Ascending aorta (tissue), 2 donors: Measurements from ENCODE around the gene FBXL17. TPM values are rescaled to one million over a fixed set of nuclear protein-coding genes. Genes with fewer than 3 reads are reported as not detected.

Source experiments
- DNase-seq, 2 donors: peaks; one replicate each; pipeline ENCODE4 v3.0.0-alpha.2; 2019; ENCODE audit warnings: low spot score in 2 of 2
- H3K27ac ChIP-seq, 2 donors: fragments of 200-600 bp; sonication (generic); one replicate each; pipeline ENCODE4 v1.5.1; 2016 to 2017; ENCODE audit warnings: mild to moderate bottlenecking in 1 of 2
- H3K27me3 ChIP-seq: fragments of 200-600 bp; sonication (generic); one replicate; pipeline ENCODE4 v1.5.1; 2017
- H3K36me3 ChIP-seq, 2 donors: fragments of 200-600 bp; sonication (generic); one replicate each; pipeline ENCODE4 v1.5.1; 2016
- H3K4me1 ChIP-seq, 2 donors: fragments of 200-600 bp; sonication (generic); one replicate each; pipeline ENCODE4 v1.5.1; 2016 to 2017; ENCODE audit warnings: mild to moderate bottlenecking in 1 of 2
- H3K4me3 ChIP-seq, 2 donors: fragments of 200-600 bp; sonication (generic); one replicate each; pipeline ENCODE4 v1.5.1; 2016 to 2017; ENCODE audit warnings: mild to moderate bottlenecking in 1 of 2
- H3K9me3 ChIP-seq, 2 donors: fragments of 200-600 bp; sonication (generic); one replicate each; pipeline ENCODE4 v1.5.1; 2016
- intact Hi-C: fragments of 100-400 bp; cut with DNase I; formaldehyde crosslinking; loops from one replicate; pipeline ENCODE4 v1.15.1; 2023
- total RNA-seq: library from RNA; depleted of rRNA; stranded (reverse); fragments of >200 nt; gene quantifications from one replicate; pipeline ENCODE4 v1.1.0, GENCODE V29; 2016
- TF ChIP-seq, protein P1 (sequence below), 3 experiments: fragments of 200-600 bp in 2 of 3; fragments of 450-650 bp in 1 of 3; sonication (generic) in 2 of 3; IDR thresholded peaks; one replicate each; pipeline ENCODE4 v1.5.1; 2016 to 2019; ENCODE audit warnings: antibody characterized with exemption in 3 of 3, mild to moderate bottlenecking in 1 of 3, moderate library complexity in 1 of 3

The FBXL17 gene
- total RNA-seq, 1 donor from 2014 or later: 13.6 TPM

DNA sequence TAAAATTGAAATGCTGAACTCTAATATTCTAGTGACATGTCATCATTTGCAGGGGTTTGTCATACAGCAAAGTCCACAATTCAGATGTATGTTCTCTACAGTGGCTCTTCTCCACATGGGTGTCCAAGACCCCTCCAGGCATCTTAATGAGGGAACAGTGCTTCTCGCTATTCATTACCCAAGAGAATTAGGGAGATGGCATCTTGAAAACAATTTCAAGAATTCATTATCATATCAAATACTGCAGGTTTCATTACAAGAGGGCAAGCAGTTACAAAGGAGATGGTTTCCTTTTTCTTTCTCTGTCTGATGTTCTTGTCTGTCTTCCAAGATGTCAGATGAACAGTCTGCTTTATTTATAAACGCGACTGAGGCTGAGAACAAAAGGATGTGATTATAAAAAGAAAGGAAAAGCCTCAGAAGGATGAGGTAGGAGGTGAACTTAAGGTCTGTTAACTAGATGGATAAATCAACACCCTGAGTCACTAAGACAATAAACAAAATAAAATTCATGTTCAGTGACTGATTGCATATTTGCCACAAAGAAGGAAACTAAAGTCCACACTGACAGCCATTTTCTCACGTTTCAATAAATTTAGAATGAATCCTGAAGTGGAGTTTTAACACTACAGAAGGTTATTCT lies 384.4 kb downstream of the FBXL17 start:
- H3K27me3 ChIP-seq: no peaks in the 10 kb centered on the region
- no peaks in the 10 kb centered on the region for H3K9me3 ChIP-seq
- intact Hi-C loops: no loop called here
- H3K4me3 ChIP-seq: no peak overlapping the region
- TF ChIP-seq, protein P1, sequence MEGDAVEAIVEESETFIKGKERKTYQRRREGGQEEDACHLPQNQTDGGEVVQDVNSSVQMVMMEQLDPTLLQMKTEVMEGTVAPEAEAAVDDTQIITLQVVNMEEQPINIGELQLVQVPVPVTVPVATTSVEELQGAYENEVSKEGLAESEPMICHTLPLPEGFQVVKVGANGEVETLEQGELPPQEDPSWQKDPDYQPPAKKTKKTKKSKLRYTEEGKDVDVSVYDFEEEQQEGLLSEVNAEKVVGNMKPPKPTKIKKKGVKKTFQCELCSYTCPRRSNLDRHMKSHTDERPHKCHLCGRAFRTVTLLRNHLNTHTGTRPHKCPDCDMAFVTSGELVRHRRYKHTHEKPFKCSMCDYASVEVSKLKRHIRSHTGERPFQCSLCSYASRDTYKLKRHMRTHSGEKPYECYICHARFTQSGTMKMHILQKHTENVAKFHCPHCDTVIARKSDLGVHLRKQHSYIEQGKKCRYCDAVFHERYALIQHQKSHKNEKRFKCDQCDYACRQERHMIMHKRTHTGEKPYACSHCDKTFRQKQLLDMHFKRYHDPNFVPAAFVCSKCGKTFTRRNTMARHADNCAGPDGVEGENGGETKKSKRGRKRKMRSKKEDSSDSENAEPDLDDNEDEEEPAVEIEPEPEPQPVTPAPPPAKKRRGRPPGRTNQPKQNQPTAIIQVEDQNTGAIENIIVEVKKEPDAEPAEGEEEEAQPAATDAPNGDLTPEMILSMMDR (IDR thresholded peaks at IDR 0.05): no peak
- no peaks in the 10 kb centered on the region for H3K4me1 ChIP-seq
- H3K36me3 ChIP-seq: no peaks in the 10 kb centered on the region
- DNase-seq: no peak
- H3K27ac ChIP-seq: no peak overlapping the region

DNA sequence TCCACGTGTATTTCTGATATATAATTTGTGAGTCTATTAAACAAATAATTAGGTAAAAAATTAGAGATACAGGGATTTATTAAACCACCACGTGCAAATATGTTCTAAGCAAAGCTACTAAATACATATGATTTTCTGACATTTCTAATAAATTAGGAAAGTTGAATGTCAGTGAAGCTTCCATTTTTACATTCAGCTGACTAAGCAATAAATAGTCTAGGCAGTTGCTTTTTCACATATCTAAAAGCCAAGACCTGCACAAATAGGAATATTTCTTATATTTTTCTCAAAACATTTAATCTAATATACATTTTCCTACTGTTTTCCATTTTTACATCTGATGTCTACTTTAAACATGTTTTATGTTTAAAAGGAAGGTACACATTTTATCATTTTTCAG lies 388.6 kb downstream of the FBXL17 start:
- no peaks in the 10 kb centered on the region for H3K9me3 ChIP-seq

DNA sequence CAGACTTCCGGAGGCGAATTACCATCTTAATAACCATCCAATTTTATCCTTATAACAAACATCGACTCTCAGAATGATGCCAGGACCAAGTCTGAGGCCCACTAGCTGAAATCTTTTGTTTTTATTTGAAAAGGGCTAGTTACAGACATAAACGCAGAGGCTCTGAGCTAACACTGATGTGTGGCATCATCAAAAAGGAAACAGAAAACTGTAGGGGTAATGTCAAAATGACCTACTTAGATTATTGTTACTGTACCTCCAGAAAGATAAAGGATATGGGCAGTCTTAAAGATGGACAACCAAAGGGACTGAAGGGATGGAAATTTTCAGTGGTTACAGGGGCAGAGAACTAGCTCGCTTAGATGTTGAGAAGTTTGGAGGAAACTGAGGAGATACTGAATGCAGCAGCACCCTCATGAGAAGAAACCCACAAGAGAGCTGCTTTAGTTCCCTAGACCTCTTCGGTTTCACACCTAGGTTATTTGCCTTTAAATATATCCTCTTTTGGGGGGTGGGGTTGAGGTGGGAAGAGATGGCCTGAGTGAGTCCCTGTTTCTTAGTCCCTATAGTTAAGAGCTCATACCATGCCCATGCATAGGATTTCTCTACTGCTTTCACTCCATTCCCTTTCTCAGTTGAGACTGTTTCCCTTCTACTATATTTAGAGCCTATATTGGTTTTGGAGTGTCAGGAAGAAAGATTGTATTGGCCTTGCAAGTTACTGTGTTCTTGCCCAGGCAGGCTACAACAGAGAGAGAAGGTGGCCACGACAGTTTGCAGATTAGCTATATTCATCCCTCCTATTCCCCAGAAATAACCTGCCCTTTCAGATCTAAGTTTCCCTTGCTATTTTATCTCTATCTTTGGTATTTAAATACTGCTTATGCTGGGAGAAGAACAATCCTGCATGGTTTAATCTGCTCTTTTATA lies 390.8 kb downstream of the FBXL17 start:
- no peak for DNase-seq
- H3K27ac ChIP-seq: no peak overlapping the region
- H3K4me1 ChIP-seq: no peaks in the 10 kb centered on the region
- TF ChIP-seq, protein P1 (IDR thresholded peaks at IDR 0.05): no peak
- no peaks in the 10 kb centered on the region for H3K27me3 ChIP-seq
- H3K36me3 ChIP-seq: no peaks in the 10 kb centered on the region
- intact Hi-C loops: no loop called here
- no peaks in the 10 kb centered on the region for H3K9me3 ChIP-seq
- no peak overlapping the region for H3K4me3 ChIP-seq

More for the DNA sequence above, 388.6 kb downstream of the FBXL17 start:
- H3K4me1 ChIP-seq: no peaks in the 10 kb centered on the region
- no peak for DNase-seq
- no peaks in the 10 kb centered on the region for H3K27me3 ChIP-seq
- no peaks in the 10 kb centered on the region for H3K36me3 ChIP-seq
- intact Hi-C loops: no loop called here
- TF ChIP-seq, protein P1 (IDR thresholded peaks at IDR 0.05): no peak
- no peak overlapping the region for H3K4me3 ChIP-seq
- H3K27ac ChIP-seq: no peak overlapping the region

DNA sequence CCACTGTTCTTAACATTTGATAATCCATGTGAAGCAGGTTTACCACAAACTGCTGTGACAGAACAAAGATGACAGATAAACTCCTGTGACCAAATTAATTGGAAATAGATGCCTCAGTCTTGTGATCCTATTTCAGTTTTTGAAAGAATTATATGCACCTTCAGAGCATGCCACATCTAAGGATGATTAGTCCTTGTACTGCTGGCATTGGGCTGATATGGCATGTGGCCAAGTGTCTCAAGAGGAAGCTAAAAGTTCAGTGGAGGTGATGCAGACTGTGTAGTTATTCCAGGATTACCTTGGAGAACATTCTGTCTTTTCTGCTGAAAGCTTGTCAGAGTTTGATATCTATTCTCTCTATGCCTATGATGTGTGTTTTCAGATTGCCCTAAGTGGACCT lies 396.8 kb downstream of the FBXL17 start:
- H3K4me3 ChIP-seq: no peak overlapping the region
- no peak for DNase-seq
- no peaks in the 10 kb centered on the region for H3K27me3 ChIP-seq
- H3K4me1 ChIP-seq: no peaks in the 10 kb centered on the region
- H3K9me3 ChIP-seq: no peaks in the 10 kb centered on the region
- TF ChIP-seq, protein P1 (IDR thresholded peaks at IDR 0.05): no peak
- intact Hi-C loops: no loop called here
- H3K36me3 ChIP-seq: no peaks in the 10 kb centered on the region
- H3K27ac ChIP-seq: no peak overlapping the region

DNA sequence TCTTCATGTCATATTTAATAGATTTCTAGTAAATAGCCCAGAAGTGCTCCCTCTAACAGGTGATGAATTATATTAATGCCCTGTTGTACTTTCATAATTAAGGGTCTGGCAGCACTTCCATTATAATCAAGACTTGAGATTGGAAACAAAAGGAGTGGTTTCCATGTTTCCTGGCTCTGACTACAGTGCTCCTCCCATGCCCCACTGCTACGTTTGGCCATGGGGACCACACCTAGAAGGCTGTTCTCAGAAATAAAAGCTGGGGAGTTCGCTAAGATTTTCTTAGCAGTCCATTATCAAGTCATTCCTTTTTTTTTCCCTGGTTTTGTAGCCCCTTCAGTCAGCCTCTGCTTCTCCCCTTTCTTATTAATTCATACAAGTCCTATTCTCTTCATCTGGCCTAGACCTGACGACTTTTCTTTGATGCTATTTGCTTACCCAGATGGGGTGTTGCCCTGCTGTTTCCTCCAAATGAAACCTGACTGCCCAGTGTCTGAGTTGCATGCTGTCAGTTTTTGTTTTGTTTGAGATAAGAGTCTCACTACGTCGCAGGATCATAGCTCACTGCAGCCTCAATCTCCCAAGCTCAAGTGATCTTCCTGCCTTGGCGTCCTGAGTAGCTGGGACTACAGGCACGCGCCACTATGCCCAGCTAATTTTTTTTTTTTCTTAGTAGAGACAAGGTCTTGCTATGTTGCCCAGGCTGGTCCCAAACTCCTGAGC lies 399.0 kb downstream of the FBXL17 start:
- DNase-seq: no peak
- no peaks in the 10 kb centered on the region for H3K27me3 ChIP-seq
- H3K4me1 ChIP-seq: no peaks in the 10 kb centered on the region
- intact Hi-C loops: no loop called here
- no peak overlapping the region for H3K4me3 ChIP-seq
- no peak overlapping the region for H3K27ac ChIP-seq
- H3K9me3 ChIP-seq: no peaks in the 10 kb centered on the region
- TF ChIP-seq, protein P1 (IDR thresholded peaks at IDR 0.05): no peak
- H3K36me3 ChIP-seq: no peaks in the 10 kb centered on the region
